UCSD-AML1 (cell line): ENCODE data around the gene ARHGEF3.

Experiments used
- DNase-seq: peaks from one replicate; lab custom pipeline; 2025; ENCODE audit not compliant: unreplicated experiment; lab: John Stamatoyannopoulos, UW

Gene ARHGEF3, protein sequence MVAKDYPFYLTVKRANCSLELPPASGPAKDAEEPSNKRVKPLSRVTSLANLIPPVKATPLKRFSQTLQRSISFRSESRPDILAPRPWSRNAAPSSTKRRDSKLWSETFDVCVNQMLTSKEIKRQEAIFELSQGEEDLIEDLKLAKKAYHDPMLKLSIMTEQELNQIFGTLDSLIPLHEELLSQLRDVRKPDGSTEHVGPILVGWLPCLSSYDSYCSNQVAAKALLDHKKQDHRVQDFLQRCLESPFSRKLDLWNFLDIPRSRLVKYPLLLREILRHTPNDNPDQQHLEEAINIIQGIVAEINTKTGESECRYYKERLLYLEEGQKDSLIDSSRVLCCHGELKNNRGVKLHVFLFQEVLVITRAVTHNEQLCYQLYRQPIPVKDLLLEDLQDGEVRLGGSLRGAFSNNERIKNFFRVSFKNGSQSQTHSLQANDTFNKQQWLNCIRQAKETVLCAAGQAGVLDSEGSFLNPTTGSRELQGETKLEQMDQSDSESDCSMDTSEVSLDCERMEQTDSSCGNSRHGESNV

DNA sequence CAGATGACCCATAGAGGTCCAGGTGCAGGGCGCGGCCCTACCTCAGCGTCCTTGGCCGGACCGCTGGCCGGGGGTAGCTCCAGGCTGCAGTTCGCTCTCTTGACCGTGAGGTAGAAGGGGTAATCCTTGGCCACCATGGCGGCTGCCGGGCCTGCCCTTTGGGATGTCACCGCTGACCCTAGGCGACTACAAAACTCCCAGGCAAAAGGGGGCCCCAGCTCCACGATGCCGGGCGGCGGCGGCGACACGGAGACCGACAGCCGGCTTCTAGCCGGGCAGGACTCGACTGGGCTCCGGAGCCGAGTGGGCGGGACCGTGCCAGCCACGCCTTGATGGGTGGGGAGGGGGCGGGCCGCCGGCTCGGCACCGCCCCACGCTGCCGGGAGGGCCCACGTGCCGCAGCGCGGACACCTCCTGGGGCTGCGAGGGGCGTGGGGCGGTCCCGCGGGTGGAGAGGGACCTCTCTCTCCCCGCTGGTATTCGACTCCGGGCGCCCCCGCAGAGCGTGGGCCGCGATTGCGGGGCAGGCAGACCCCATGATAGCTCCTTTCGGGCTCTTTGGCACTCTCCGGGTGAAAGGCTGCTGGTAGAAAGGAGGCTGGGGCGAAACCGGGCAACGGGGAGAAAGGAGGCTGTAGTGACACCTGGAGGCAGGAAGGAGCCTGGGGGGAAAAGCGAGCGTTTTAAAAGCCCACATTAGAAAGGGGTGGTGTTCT lies at the start of gene ARHGEF3:
Gene ARHGEF3, minus strand, starts transcription at position 288 of the 716 bp plus-strand sequence. Its CDS starts 151 bp downstream, at position 137.
- peak; percentile 91 for DNase-seq

DNA sequence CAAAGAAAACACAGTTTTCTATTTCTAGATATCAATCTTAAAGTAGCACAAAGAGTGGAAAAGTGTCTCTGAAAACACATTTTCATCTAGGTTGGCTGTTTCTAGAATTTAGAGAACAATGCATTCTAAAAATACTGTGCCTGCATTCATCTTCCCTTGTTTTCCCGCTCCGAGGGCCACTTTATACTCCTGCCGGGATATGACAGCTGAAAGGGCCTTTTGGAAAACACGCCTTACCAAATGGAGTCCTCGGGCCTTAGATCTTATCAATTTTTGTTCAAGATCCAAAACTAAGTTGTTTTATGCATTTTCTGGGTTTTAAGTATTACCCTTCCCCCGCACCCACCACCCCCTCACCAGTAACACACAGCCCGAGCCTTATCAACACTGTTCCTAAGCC lies 47.9 kb upstream of the ARHGEF3 start:
- no peak for DNase-seq

DNA sequence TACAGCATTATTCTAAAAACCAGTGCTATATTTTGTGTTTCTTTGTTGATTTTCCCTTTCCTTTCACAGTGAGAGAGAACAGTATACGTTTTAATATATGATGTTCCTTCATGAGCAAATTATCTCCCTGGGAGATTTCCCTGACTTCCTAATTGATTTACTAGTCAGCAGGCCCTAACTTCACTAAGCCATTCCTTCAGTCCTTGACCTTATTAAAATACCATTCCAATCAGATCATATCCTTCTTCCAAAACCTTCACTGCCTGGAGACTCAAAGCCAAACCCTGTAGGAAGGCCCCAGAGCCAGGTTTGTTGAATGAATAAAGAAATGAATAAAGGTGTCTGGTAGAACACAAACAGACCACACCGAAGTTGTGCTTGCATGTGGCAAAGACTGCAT lies 43.8 kb upstream of the ARHGEF3 start:
- no peak for DNase-seq

DNA sequence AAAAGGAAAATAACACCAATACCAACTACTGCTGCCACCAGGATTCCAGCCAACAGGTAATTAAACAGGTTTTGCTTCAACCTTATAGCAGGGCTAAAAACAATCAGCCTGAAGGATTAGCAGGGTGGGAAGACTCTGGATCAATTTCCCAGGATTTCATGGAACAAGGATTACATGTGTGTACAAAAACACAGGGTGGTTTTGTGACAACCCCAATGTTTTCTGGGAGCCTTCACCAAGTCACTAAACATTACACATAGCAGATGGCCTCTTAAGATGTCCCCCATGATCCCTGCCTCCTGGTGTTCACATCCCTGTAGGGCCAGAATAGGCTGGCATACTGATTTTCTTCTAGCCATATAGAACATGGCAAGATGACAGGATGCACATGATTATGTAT lies 42.8 kb upstream of the ARHGEF3 start:
- DNase-seq = no peak

DNA sequence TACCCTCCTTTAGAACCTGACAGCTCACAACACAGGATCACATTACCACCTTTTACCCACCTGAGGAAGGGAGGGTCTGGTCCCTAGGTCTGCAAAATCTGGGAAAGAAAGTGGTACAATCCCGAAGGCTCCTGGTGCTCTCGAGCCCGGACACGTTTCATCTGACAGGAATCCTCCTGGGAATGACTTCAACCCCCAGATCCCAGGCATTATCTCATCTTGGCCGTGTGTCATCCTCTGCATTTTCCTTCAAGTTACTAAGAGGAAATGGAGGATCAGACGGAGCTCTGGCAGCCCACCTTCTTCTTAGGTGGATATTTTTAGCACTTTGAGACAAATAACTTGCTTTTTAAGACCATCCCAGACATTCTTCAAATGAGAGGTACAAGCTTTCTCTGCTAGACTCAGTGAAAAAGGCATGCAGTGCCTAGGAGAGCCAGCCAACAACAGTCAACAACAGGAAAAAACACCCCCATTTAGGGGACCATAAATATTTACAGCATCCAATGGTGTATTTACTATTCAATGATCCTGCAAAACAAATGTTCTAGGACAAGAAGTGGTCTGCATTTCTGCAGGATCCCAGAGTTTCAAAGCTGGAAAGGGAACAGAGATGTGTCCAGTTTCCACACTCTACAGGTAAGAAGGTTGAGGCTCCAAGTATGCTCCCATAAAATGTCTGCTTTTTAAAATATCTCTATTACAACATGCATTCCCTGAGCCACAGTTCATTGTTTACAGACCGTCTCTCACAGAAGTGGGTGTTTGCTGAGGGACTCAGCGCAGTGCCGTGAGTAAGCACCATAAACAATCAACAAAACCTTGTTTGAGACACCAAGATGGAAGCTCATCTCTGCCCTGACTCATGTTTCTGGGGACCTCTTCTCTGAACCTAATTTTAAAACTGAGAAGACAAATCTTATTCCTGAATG lies 38.3 kb upstream of the ARHGEF3 start:
- DNase-seq = no peak

DNA sequence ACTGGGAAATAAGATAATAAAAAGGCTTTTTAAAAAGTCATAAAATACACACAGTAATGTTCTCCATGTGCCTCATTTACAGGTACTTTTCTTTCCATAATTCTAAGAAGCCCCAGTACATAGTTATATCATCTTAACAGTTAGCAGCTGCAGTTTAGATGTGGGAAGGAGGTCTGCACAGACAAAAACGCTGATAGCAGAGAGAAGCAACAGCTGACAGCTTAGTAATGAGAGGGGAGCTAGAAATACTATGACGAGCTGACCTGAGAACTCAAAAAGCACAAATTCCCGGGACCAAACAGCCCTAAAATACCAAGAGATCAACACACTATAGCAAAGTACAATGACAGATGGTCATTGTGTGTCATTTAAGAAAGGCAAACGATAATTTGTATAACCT lies 36.7 kb upstream of the ARHGEF3 start:
- no peak for DNase-seq

DNA sequence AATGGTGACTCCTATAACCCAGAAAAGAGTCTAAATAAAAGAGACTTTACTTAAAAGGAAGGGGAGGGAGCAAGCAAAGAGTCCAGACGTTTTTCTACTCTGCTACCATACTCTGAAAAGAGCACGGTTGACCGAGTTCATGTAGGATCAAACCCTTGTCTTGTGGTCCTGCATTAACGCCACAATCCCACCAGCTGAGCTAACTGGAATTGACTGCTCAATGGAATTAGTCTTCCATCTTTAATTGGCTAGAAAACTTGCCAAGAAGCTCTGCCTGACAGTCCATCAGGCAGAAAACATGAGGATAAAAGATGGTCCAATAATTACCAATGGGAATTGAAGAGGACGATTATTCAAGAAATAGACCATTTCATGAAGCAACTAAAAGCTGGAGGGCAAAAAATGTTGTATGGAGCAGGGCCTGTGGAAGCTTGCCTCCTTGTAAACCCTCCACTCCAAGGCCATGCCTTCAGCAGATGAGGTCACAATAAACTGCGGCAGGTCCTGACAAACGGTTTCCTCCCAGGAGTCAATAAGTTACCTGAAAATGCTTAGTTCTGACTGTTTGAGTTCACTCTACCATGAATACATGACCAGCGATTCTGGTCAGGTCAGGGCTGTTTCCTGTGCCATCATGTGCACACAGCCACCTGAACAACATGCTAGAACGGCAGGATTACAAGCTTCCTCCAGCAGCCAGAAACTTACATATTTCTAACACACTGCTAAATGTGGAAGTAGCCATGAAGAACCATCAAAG lies 35.6 kb upstream of the ARHGEF3 start:
- no peak for DNase-seq

DNA sequence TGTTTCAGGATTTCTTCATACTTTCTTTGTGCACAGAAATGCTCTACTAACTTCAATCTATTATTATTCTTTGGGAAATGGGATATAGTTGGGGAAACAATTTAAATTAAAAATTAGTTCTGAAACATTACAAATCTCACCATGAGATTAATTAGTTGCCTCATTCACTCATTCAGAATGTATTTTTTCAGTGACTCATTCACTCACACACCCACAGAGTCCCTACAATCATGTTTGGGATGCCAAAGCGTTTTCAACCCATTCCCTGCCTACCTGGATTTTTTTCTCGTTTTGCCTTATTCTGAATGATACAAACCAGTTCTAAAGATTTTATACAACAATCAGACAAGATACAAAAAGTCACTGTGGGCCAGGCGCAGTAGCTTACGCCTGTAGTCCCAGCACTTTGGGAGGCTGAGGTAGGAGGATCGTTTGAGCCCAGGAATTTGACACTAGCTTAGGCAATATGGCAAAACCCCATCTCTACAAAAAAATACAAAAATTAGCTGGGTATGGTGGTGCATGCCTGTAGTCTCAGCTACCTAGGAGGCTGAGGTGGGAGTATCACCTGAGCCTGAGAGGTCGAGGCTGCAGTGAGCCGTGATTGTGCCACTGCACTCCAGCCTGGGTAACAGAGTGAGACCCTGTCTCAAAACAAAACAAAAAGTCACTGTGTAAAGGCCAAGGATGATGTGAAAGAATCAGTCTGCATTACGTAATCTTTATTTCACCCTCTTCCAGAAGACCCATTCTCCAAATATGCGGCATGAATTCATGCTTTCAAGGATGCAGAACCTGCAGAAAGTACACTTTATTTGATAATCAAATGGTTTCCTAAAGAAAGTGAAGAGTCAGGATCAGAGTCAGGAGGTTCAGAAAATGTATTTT lies 34.8 kb upstream of the ARHGEF3 start:
- DNase-seq = no peak

DNA sequence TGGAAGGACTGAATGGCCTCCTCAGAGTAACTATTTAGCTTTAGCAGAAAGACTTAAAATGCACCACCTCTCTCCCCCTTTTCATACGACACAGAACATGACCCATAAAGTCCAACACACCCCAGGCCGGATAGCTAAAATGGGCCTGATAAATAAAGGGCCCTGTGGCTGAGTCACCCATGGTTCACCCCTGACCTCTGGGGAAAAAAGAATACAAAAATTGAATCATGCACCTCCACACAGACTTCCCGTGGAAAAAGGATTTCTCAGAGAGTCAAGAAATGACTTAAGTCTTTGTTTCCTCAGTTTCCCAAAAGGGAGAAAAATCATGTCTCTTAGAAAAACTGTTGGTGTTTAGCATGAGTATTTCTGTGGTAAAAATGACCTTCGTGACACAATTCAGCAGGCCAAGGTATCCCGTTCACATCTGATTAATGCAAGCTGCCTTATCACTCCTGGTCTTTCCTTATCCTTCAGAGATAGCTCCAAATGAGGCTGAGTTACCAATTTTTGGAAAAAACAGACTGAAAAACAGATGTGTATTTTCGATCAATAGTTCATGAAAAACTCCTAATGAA lies 34.0 kb upstream of the ARHGEF3 start:
- no peak for DNase-seq

DNA sequence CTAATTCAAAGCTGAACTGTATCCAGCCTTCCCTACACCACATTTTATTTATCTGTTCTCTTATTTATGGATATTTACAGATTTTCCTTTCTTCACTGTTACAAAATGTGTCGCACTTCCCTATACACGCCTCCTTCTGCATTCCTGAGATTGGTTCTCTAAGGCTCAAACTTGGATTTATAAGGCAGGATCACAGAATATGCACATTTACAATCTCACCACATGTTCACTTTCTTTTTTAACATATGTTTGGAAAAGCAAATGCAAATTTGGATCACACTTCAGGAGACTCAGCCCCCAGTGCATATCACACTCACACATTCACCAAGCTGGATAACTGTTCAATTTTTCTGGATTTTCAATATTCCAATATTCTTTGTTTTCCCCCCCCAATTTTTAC lies 31.8 kb upstream of the ARHGEF3 start:
- DNase-seq = no peak

DNA sequence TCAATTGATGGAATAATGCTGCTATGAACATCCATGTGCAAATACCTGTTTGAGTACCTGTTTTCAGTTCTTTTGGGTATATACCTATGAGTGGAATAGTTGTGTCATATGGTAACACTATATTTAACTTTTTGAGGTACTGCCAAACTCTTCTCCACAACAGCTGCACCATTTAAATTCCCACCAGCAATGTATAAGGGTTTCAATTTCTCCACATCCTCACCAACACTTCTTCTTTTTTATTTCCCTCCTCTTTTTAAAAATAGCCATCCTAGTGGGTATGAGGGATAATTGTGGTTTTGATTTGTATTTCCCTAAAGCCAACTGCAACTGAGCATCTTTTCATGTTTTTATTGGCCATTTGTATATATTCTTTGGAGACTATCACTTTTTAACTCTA lies 31.3 kb upstream of the ARHGEF3 start:
- DNase-seq = no peak

DNA sequence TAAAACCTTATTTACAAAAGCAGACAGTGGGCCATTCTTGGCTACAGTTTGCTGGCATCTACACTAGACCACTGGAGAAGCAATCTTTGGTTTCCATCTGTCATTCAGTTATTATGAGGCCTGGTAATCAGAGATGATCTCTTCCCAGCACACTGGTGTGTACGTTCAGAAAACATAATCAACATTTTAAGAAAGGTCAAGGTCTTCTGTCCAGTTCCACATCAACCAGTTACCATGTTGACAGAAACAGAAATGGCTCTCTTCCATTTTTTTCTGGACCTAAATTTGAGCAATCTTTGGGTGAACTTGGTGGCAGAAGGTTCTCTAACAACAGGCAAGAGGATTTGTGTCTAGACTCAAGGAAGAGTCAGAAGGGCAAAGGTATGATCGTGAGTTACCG lies 29.8 kb upstream of the ARHGEF3 start:
- DNase-seq = no peak

DNA sequence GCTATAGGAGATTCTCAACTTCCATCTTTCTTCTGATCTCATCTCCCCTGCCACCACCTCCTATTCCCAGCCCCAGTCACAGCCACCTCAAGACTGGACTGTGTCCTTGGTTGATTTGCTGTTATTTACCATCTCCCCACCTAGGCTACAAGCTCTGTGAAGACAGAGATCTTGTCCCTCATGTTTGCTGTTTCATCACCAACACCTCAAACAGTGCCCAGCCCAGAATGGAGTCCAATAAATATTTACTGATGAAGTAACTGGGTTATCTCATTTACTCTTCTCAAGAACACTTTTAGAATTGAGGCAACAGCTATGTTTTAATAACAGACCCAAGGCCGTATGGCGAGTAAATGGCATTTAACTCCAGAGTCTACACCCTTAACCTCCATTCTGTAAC lies 29.1 kb upstream of the ARHGEF3 start:
- DNase-seq = no peak

DNA sequence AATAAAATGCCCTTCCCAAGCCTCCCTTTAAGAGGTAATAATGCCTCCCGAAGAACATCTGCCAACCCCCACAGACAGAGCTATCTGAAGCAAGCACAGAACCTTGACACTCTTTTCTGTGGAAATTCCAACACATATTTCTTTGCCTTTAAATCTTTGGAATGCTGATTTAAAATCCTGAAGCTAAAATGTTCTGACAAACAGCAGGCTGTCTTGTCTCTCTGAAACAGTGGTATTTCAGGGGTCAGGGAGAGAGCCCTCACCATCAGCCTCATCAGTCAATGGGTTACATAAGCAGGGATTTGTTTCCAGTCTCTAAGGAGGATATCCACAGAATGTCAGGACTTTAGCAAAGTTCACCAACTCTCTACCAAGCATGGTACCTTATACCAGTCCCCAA lies 27.8 kb upstream of the ARHGEF3 start:
- no peak for DNase-seq

DNA sequence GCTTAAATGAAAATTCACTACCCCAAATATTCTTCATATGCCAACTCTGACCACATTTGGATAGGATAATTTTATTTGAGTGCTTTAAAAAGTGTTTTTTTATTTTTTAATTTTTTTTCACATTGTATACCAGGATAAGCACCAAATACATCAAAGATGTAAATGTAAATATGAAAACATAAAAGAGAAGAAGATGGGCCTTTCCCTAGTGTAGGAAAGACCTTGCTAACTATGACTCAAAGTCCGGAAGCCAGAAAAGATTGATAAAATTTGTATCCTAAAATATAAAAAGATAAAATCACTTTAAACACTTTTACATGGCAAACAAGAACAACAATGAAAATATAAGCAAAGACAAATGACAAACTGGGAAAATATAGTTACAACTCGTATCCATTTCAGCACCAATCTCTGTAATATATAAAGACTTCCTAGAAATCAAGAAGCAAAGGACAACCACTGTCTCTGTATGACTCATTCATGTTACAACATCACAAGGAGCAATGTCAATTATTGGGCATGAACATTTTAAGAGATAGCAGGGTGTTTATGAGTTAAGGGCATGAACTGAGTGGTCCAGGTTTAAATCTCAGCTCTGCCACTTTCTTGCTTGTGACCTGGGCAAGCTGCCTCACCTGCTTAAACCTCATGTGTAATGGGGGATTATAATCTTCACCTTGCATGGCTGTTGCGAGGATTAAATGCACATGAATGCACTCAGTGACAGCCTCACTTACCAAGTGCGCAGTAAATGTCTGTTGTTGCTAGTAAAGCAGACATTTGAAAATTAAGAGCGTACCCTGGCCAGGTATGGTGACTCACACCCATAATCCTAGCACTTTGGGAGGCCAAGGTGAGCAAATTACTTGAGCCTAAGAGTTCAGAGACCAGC lies 25.3 kb upstream of the ARHGEF3 start:
- no peak for DNase-seq

DNA sequence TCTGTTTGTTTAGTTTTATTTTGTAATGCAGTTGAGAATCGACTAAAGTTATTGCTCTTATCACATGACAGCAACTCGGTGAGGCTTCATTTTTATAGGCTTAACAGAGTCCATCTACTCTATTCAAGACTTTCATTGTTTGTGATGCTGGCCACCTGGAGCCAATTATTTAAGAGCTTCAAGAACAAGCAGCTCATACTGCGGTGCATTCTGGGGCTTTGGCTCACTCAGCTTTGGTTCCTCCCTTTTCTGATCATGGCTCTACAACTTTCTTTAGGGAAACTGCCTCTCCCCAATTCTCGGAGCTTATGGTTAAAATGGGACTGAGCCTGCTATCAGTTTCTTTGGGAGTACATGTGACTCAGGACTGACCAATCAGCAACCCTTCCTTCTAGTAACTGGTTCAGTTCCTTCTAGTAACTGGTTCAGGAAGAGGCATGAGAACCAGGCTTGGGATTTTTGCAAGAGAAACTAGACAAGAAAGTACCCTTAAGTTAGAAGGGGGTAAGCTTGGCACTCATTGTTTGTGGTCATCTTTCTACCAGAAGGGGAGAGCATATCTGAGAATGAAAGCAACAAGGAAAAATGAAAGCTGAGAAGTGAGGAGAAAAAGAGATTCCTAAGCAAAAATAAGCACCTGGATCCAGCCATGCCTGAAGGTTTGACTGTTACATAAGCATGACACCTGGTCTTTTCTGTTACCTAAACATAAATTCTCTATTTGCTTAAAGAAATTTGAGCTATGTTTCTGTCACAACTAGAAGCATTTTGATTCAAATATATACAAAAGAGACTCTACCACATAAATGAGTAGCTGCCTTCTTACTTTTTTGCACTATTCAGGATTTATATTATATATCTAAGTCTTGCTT lies 24.1 kb upstream of the ARHGEF3 start:
- DNase-seq = no peak
